DND-41 (cell line): Measurements from ENCODE around the gene SP9.

Experiments
- ATAC-seq: fragments of 200-7000 bp; cut with Tn5 transposase; 3 replicates; pipeline ENCODE4 v1.9.1; 2021; ENCODE audit warnings: low read depth; ENCODE audit not compliant: insufficient read depth
- DNase-seq: peaks from one replicate; pipeline ENCODE4 v3.0.0-alpha.2; 2020
- H2AFZ ChIP-seq: 2 replicates; pipeline ENCODE4 v1.6.0; 2012; ENCODE audit warnings: low read depth, low read length
- H3K27ac ChIP-seq: 2 replicates; pipeline ENCODE4 v1.5.1; 2012; ENCODE audit warnings: low read length, inconsistent platforms
- H3K27me3 ChIP-seq: fragments of 200-600 bp; sonication (generic); 2 replicates; pipeline ENCODE4 v1.6.0; 2012; ENCODE audit warnings: low read length, mild to moderate bottlenecking, inconsistent platforms; ENCODE audit not compliant: insufficient read depth, poor library complexity
- H3K36me3 ChIP-seq: 2 replicates; pipeline ENCODE4 v1.5.1; 2012; ENCODE audit warnings: low read length, inconsistent platforms; ENCODE audit not compliant: insufficient read depth
- H3K4me1 ChIP-seq: 2 replicates; pipeline ENCODE4 v1.5.1; 2012; ENCODE audit warnings: mild to moderate bottlenecking, low read length; ENCODE audit not compliant: insufficient read depth
- H3K4me2 ChIP-seq: 2 replicates; pipeline ENCODE4 v1.6.0; 2012; ENCODE audit warnings: mild to moderate bottlenecking, moderate library complexity, low read length, inconsistent platforms; ENCODE audit not compliant: insufficient read depth
- H3K4me3 ChIP-seq, 2 experiments: fragments of 200-600 bp in 1 of 2; shearing (Covaris generic) in 1 of 2; 2 replicates each; pipeline ENCODE4 v1.5.1; 2012 to 2016; ENCODE audit warnings: inconsistent platforms in 2 of 2, low read length in 2 of 2, mild to moderate bottlenecking in 2 of 2, low read depth in 1 of 2, moderate library complexity in 1 of 2
- H3K79me2 ChIP-seq: 2 replicates; pipeline ENCODE4 v1.6.0; 2012; ENCODE audit warnings: low read length, inconsistent platforms; ENCODE audit not compliant: insufficient read depth
- H3K9ac ChIP-seq: 2 replicates; pipeline ENCODE4 v1.6.0; 2012; ENCODE audit warnings: low read depth, mild to moderate bottlenecking, inconsistent platforms, low read length, moderate library complexity
- H3K9me3 ChIP-seq: 2 replicates; pipeline ENCODE4 v1.5.1; 2012; ENCODE audit warnings: low read length, moderate library complexity, mild to moderate bottlenecking, inconsistent platforms; ENCODE audit not compliant: insufficient read depth, severe bottlenecking
- H4K20me1 ChIP-seq: 2 replicates; pipeline ENCODE4 v1.6.0; 2012; ENCODE audit warnings: low read length; ENCODE audit not compliant: insufficient read depth
- EZH2 ChIP-seq: IDR thresholded peaks from 3 replicates; pipeline ENCODE4 v1.6.1; 2012; ENCODE audit warnings: borderline replicate concordance, low read depth, mild to moderate bottlenecking, moderate library complexity, low read length, inconsistent platforms; ENCODE audit not compliant: severe bottlenecking
- TF ChIP-seq, protein P1 (sequence below): IDR thresholded peaks from 2 replicates; pipeline ENCODE4 v1.5.1; 2012; ENCODE audit warnings: borderline replicate concordance, low read length, moderate library complexity, mild to moderate bottlenecking; ENCODE audit not compliant: poor library complexity, severe bottlenecking; ENCODE audit errors: extremely low read depth

SP9 gene

GRCh38 chr2:174333372-174334277, 1.1 kb upstream of the SP9 start:
- H3K4me1 ChIP-seq = peaks cover 13% of the 10 kb centered on the region; the same call in 1 of the 2 replicates
- no peaks in the 10 kb centered on the region for H3K9me3 ChIP-seq
- no peak for DNase-seq
- peaks cover 4% of the 10 kb centered on the region for H3K27me3 ChIP-seq
- H3K4me3 ChIP-seq = no peak overlapping the region
- no peaks in the 10 kb centered on the region; the same call in 1 of the 2 replicates for H4K20me1 ChIP-seq
- no peak overlapping the region for H3K9ac ChIP-seq
- no peaks in the 10 kb centered on the region for H3K36me3 ChIP-seq
- no peaks in the 10 kb centered on the region for H3K79me2 ChIP-seq
- H3K4me2 ChIP-seq = no peak overlapping the region
- H3K27ac ChIP-seq = no peak overlapping the region
- ATAC-seq = no peak
- TF ChIP-seq EZH2 = no peak
- TF ChIP-seq, protein P1, sequence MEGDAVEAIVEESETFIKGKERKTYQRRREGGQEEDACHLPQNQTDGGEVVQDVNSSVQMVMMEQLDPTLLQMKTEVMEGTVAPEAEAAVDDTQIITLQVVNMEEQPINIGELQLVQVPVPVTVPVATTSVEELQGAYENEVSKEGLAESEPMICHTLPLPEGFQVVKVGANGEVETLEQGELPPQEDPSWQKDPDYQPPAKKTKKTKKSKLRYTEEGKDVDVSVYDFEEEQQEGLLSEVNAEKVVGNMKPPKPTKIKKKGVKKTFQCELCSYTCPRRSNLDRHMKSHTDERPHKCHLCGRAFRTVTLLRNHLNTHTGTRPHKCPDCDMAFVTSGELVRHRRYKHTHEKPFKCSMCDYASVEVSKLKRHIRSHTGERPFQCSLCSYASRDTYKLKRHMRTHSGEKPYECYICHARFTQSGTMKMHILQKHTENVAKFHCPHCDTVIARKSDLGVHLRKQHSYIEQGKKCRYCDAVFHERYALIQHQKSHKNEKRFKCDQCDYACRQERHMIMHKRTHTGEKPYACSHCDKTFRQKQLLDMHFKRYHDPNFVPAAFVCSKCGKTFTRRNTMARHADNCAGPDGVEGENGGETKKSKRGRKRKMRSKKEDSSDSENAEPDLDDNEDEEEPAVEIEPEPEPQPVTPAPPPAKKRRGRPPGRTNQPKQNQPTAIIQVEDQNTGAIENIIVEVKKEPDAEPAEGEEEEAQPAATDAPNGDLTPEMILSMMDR = no peak
- no peak overlapping the region for H2AFZ ChIP-seq

- Histone ChIP-seq H4K20me1 (no peaks in the 10 kb centered on the region; the same call in 1 of the 2 replicates), H3K4me3 (no peak overlapping the region), H3K4me2 (no peak overlapping the region), H3K36me3 (no peaks in the 10 kb centered on the region), H3K27ac (no peak overlapping the region), H3K27me3 (peaks cover 4% of the 10 kb centered on the region), H3K4me1 (peaks cover 13% of the 10 kb centered on the region; the same call in 1 of the 2 replicates), H3K9ac (no peak overlapping the region), H3K79me2 (no peaks in the 10 kb centered on the region), H3K9me3 (no peaks in the 10 kb centered on the region), H2AFZ (no peak overlapping the region)
- ATAC-seq (no peak), DNase-seq (no peak)
- TF ChIP-seq EZH2 = no peak
- TF ChIP-seq, protein P1 = no peak
These were observed 457 bp upstream of the SP9 start for GRCh38 chr2:174334278-174334715.

GRCh38 chr2:174335254-174335987, 667 bp downstream of the SP9 start:
- ATAC-seq (no peak), DNase-seq (no peak)
- H3K4me3 ChIP-seq = no peak overlapping the region
- no peaks in the 10 kb centered on the region for H3K9me3 ChIP-seq
- H3K9ac ChIP-seq = no peak overlapping the region
- H3K79me2 ChIP-seq = no peaks in the 10 kb centered on the region
- no peaks in the 10 kb centered on the region for H3K36me3 ChIP-seq
- H4K20me1 ChIP-seq = no peaks in the 10 kb centered on the region; the same call in 1 of the 2 replicates
- H3K4me1 ChIP-seq = peaks cover 13% of the 10 kb centered on the region; the same call in 1 of the 2 replicates
- no peak overlapping the region for H3K4me2 ChIP-seq
- peaks cover 4% of the 10 kb centered on the region for H3K27me3 ChIP-seq
- TF ChIP-seq EZH2 = no peak
- TF ChIP-seq, protein P1 = no peak
- no peak overlapping the region for H3K27ac ChIP-seq
- H2AFZ ChIP-seq = no peak overlapping the region
